A673 (cell line): ENCODE results near the gene KIAA0232. TPM values are rescaled to one million over a fixed set of nuclear protein-coding genes. Genes with fewer than 3 reads are reported as not detected.

Experiments used
- BruUV-seq: library from RNA; stranded (reverse); fragments of 400-500 nt; replicated peaks from 2 replicates; lab custom pipeline; 2021; lab: Mats Ljungman, UMichigan
- CTCF ChIA-PET: fragments of 300-600 bp; sonication (Branson Sonifier 250); formaldehyde crosslinking; loops from one replicate; lab custom pipeline; 2022; ENCODE audit warnings: antibody characterized with exemption; lab: Charles Lee
- POLR2A ChIA-PET: fragments of 300-600 bp; sonication (Branson Sonifier 250); formaldehyde crosslinking; loops from one replicate; lab custom pipeline; 2022; ENCODE audit warnings: antibody characterized with exemption; ENCODE audit not compliant: low non-redundant PET; lab: Charles Lee
- DNase-seq: peaks from one replicate; pipeline ENCODE4 v3.0.0-alpha.2; 2015; ENCODE audit warnings: low spot score
- H3K27ac ChIP-seq: fragments of 200-600 bp; sonication (generic); 2 replicates; pipeline ENCODE4 v1.5.1; 2016; ENCODE audit warnings: mixed run types, low read depth, mild to moderate bottlenecking, mixed read lengths, antibody characterized with exemption, low read length; ENCODE audit not compliant: poor library complexity, severe bottlenecking
- H3K27me3 ChIP-seq: fragments of 200-600 bp; sonication (generic); replicated peaks from 2 replicates; pipeline ENCODE4 v1.6.1; 2017; ENCODE audit warnings: mixed run types, low read depth, mild to moderate bottlenecking, mixed read lengths, antibody characterized with exemption, low read length; ENCODE audit not compliant: insufficient read depth, poor library complexity
- H3K36me3 ChIP-seq: fragments of 200-600 bp; sonication (generic); 2 replicates; pipeline ENCODE4 v1.6.1; 2016; ENCODE audit warnings: mixed run types, mild to moderate bottlenecking, mixed read lengths, antibody characterized with exemption, low read length; ENCODE audit not compliant: insufficient read depth, poor library complexity, severe bottlenecking
- H3K4me1 ChIP-seq: fragments of 200-600 bp; sonication (generic); 2 replicates; pipeline ENCODE4 v1.6.1; 2017; ENCODE audit warnings: mixed run types, mild to moderate bottlenecking, mixed read lengths, antibody characterized with exemption, low read length; ENCODE audit not compliant: insufficient read depth, poor library complexity, severe bottlenecking
- H3K4me3 ChIP-seq: fragments of 200-600 bp; sonication (generic); 2 replicates; pipeline ENCODE4 v1.5.1; 2016; ENCODE audit warnings: low read depth, mixed run types, mild to moderate bottlenecking, mixed read lengths, low read length; ENCODE audit not compliant: poor library complexity, severe bottlenecking
- H3K9me3 ChIP-seq: fragments of 200-600 bp; sonication (generic); 2 replicates; pipeline ENCODE4 v1.6.1; 2016; ENCODE audit warnings: mixed run types, low read depth, mild to moderate bottlenecking, mixed read lengths, antibody characterized with exemption, low read length; ENCODE audit not compliant: poor library complexity, severe bottlenecking
- CTCF ChIP-seq: fragments of 300-800, 200-600 bp; sonication (generic); conservative IDR thresholded peaks from 2 replicates; pipeline ENCODE4 v1.5.1; 2017; ENCODE audit warnings: low read depth, mild to moderate bottlenecking, antibody characterized with exemption, low read length, moderate library complexity, mixed read lengths
- EZH2 ChIP-seq: fragments of 200-600 bp; sonication (generic); IDR thresholded peaks from 2 replicates; pipeline ENCODE4 v1.6.1; 2017; ENCODE audit warnings: borderline replicate concordance, low read depth, mild to moderate bottlenecking, mixed read lengths, antibody characterized with exemption, low read length; ENCODE audit not compliant: poor library complexity, severe bottlenecking
- intact Hi-C: fragments of 100-400 bp; cut with micrococcal nuclease; formaldehyde crosslinking; loops from one replicate; pipeline ENCODE4 v1.10.0; 2022; ENCODE audit not compliant: unreplicated experiment
- total RNA-seq: library from RNA; stranded (reverse); gene quantifications from 2 replicates; pipeline ENCODE4 v1.2.3, GENCODE V29; 2021

Gene KIAA0232
- total RNA-seq, 1 experiment from 2014 or later: 30.2 TPM

- POLR2A ChIA-PET: no interaction called here
- no TSS peak for BruUV-seq
These were observed 4.8 kb upstream of the KIAA0232 start for GRCh38 chr4:6777636-6778281.

GRCh38 chr4:6778435-6778834 lies 4.1 kb upstream of the KIAA0232 start:
- BruUV-seq: no TSS peak
- DNase-seq: no peak
- Histone ChIP-seq H3K9me3 (no peaks in the 10 kb centered on the region), H3K27me3 (no peaks in the 10 kb centered on the region), H3K4me3 (no peak overlapping the region), H3K4me1 (peaks cover 11% of the 10 kb centered on the region), H3K27ac (no peak overlapping the region), H3K36me3 (no peaks in the 10 kb centered on the region)
- POLR2A ChIA-PET: no interaction called here
- no peak for TF ChIP-seq EZH2
- TF ChIP-seq CTCF: no peak
- intact Hi-C loops: no loop called here
- CTCF ChIA-PET: no interaction called here

More at GRCh38 chr4:6777636-6778281, 4.8 kb upstream of the KIAA0232 start:
- Histone ChIP-seq H3K4me3 (no peak overlapping the region), H3K27me3 (no peaks in the 10 kb centered on the region), H3K4me1 (peaks cover 14% of the 10 kb centered on the region), H3K36me3 (no peaks in the 10 kb centered on the region), H3K9me3 (no peaks in the 10 kb centered on the region), H3K27ac (no peak overlapping the region)
- no peak for TF ChIP-seq CTCF
- TF ChIP-seq EZH2: no peak
- no peak for DNase-seq
- intact Hi-C loops: no loop called here
- CTCF ChIA-PET: no interaction called here

DNA sequence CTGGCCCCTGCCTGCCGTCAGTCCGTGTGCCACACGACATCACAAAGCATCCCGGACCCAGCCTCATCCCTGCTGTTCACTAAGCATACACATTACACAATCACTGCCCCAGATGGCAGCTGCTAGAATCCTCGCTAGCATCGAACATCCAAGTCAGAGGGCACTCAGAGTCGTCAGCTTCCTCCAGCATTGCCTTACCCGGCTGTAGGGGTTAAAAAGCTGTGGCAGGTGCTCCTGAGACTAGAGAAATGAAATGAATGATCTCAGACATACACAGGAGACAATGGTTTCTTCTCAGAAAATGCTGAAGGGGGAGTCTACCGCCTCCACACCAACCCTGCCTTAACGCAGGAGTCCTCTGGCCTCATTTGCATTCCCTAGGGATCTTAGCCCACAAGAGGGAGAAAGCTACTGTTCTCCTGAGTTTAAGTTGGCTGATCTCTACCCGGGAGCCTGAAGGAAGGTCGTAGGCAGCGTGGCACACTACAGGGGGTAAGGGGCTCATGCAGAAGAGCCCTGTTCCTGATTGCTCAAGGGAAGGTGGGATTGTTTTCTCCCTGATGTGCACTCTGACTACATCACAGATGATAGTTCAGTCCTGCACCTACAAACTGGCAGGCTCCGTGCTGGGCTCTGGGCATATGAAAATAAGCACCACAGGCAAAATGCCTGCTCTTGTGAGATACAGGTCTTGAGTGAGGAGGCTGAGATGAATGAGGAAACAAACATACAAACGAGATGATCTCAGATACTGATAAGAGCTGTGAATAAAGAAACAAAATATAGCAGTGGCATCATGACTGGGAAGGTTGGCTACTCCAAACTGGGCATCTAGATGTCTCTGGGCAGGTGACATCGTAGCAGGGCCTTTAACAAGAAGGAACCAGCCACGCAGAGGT lies 2.6 kb upstream of the KIAA0232 start:
- Histone ChIP-seq H3K36me3 (no peaks in the 10 kb centered on the region), H3K4me3 (no peak overlapping the region), H3K27ac (no peak overlapping the region), H3K9me3 (no peaks in the 10 kb centered on the region), H3K27me3 (no peaks in the 10 kb centered on the region), H3K4me1 (peaks cover 22% of the 10 kb centered on the region)
- no TSS peak for BruUV-seq
- POLR2A ChIA-PET: no interaction called here
- CTCF ChIA-PET: interaction anchor here (1.0 kb wide), 1 partner anchor 94 kb away, joined by 3 read pairs; no protein-coding TSS in a partner anchor
- TF ChIP-seq EZH2 (no peak), CTCF (no peak)
- intact Hi-C loops: loop anchor here (5.0 kb wide), 2 partner anchors 63 to 92 kb away; partner anchors contain the start of gene BLOC1S4
- peak; percentile 66 for DNase-seq
